Jurkat, Clone E6-1 (cell line): Measurements from ENCODE around the gene SPEF2.
A peak's percentile ranks its signal among the peaks of the same experiment; 100 is the strongest.

Experiments used
- DNase-seq: peaks from one replicate; pipeline ENCODE4 v3.0.0-alpha.2; 2011; ENCODE audit warnings: low read depth, low spot score
- H3K4me3 ChIP-seq: 2 replicates; pipeline ENCODE4 v1.5.1; 2011; ENCODE audit warnings: mild to moderate bottlenecking, low read length, control low read depth, moderate library complexity

Gene SPEF2

DNA sequence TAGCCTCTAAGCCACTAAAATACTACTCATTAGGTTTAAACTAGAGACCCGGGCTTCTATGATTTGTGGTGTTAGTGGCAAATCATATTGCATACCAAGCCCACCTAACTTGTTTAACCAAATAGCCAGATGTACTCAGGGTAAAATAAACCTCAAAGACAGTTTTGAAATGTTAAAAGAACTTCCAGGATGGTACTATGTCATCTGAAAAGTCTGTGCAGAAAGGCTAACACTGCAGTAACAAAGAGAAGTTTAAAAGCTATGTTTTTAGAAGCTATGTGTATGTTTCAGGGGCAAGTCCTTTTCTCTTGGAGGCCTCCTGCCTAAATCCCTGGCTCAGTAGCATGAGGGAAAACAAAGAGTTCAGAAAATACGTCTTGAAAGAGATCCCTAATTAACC lies 154.2 kb downstream of the SPEF2 start:
- no peak overlapping the region for H3K4me3 ChIP-seq
- no peak for DNase-seq

DNA sequence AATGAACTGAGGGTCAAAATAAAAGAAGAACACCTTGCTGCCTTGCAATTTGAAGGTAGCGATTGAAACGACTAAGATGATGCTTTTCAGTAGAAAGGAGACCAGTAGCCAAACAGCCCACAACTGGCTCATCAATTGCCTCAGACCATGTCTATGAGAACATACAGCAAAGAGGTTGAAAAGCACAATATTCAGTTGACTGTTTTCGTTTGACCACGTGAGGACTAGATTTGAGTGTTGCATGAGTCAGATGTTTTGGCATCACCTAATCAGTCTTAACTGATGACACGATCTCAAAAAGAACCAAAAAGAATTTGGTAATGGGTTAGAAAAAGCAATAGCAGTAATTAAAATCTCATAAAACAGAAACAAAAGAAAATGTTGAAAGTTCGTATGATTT lies 156.3 kb downstream of the SPEF2 start:
- H3K4me3 ChIP-seq: no peak overlapping the region

DNA sequence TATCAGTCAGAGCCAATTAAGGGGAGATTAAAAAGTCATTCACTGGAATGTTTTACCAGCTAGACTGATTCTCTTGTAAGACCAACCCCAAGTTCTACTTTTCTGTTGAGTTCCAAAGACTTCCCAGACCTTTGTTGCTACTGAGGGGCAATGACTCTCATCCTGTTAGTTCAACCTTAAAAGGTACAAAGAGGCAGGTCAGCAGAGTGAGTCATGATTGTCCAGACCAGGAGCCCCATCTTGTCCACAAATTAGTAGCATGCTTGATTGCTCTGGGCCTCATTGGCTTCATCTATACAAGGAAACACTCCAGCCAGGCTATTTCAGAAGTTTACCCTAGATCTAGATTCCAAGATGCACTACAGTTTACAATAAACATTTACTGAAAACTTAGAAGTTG lies 159.1 kb downstream of the SPEF2 start:
- no peak overlapping the region for H3K4me3 ChIP-seq
- no peak for DNase-seq

More for the DNA sequence above, 156.3 kb downstream of the SPEF2 start:
- no peak for DNase-seq

DNA sequence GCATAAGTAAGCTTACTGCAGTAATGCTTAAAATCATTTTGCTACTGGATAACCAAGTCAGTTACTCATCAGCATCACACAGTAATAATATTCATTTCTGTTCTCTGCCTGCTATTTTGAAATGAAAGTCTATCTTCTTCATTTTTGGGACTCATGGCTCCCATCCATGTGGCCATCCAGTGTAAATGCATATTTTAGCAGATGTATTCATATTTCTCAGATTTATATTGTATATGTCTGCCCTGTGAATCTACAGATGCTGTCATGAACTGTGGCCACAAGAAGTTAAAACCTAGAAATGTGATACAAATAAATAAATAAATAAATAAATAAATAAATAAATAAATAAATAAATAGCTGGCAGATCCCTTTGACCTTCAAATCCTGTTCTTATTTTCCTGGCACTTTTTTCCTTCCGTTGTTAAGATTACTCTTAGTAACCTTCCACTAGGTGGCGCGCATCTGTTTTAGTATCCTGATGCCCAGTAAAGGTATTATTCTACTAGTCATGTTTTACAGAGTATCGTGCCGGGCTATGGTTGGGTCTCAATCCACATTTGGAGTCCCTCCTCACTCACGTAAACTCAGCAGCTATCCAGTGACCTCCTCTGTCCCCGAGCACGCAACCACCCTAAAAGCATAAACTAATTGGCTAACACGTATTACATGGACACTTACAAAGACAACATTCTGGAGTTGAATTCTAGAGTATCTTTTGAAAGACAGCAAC lies 159.9 kb downstream of the SPEF2 start:
- no peak overlapping the region for H3K4me3 ChIP-seq
- DNase-seq: peak; percentile 82

DNA sequence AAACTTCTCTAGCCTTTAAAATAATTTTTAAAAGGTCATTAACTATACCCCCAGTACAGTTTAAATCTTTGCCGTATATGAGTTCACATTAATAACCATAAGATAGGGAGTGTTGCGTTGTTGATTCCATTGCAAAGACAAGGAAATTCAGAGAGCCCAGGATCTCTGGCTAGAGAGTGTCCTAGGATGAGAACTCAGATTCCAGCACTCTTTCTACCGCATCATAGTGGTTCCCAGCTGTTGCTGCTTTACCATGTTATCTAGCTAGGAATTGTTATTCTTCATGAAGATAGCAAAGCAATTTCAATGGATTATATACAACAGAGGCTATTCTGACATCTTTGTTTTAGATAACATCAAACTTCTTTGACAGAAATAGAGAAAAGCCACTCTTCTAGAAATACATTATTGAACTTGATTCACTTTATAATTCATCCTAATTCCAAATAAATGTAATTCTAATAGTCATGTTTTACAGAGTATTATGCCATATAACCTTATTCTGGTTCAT lies 160.7 kb downstream of the SPEF2 start:
- no peak overlapping the region for H3K4me3 ChIP-seq
- DNase-seq: no peak

DNA sequence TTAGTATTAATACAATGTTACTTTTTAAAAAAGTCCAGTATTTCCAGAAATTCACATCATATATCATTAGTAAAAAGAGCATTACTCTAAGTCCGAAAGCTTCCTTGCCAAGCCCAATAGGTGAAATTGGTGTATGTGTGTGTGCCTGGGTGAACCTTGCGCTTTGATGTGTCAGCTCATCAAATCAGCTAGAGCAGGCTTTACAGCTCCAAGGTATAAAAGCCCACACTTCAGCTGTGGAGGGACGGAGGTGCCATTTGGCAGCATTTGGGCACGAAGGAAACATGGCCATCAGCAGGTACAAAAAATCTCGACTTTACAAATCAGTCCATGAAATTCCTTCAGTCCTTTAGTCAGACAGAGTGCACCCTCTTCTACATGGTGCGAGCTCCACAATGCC lies 162.6 kb downstream of the SPEF2 start:
- no peak overlapping the region for H3K4me3 ChIP-seq
- DNase-seq: no peak

DNA sequence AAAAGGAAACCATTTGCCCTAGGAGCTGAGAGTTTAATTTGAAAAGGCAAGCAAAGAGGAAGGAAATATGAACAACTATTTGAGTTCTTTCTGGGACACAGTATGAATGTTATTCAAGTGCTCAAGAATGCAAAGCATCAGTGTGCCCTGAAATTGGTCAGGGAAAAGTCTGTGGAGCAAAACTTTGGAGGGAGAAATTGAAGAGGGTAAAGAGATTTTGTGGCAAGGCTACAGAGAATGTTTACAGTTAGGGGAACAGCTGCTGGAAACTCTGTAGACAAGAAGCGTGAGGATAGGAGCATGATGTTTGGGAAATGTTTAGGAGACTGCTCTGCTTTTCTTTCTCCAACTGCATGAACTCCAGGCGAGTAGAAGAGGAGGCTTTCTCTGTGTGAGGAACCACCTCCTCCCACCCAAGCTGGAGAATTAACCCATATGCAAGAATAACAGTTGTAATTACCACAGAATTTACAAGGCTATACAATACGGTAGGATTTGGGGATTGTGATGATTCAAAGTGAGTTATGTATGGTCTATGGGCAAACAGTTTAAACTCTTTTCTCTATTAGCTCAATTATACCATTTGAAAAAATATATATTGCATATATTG lies 163.6 kb downstream of the SPEF2 start:
- no peak overlapping the region for H3K4me3 ChIP-seq
- DNase-seq: no peak

DNA sequence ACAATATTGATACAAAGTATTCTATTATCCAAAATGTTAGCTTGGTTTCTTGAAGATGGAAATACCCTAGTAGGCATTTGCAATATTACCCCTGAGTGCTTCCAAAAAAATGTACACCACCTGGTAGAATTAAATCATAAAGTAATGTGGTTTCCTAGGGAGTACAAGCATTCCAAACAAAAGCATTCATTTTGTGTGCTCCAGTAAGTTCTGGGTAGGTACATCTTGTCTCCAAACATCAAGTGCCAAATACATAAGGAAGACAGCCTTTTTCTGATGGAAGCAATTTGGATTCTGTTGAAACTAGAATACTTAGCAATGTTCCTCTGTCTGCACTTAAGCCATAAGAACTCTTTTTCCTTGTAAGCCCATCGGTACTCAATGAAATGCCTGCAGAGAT lies 165.9 kb downstream of the SPEF2 start:
- DNase-seq: no peak
- no peak overlapping the region for H3K4me3 ChIP-seq

DNA sequence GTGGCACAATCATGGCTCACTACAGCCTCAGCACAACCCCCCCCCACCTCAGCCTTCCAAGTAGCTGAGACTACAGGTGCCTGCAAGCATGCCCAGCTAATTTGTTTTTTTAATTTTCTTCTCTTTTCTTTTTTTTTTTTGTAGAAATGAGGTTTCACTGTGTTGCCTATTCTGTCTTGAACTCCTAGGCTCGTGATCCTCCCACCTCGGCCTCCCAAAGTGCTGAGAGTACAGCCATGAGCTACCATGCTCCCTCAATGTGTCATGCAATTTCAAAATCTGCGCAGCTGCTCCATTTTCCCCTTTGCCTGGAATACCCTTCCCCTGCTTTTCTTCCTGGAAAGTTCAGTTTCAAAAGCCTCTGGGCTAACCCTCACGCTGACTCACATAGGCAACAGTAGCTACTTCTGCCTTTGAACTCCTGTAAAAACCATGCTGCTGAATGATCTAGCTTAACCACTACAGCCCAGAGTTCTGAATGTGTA lies 168.0 kb downstream of the SPEF2 start:
- no peak for DNase-seq

DNA sequence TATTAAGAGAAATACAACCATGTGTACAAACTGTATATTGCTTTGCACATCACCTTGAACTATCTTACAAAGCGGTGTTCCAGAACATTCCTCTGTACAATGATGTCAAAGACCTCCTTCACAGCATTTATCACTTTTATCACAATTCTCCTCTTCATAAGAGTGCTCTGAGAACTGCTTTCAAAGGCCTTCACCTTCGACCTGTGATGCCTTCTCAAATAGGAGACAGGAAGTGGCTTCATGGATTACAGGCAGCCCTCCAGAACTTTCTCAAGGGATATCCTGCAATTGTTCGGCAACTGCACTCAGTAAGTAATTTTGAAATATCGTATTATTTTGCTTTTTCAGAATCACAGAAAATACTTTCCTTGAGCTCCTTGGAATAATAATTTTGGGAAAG lies 171.1 kb downstream of the SPEF2 start:
- DNase-seq: no peak
- H3K4me3 ChIP-seq: no peak overlapping the region

More for the DNA sequence above, 168.0 kb downstream of the SPEF2 start:
- no peak overlapping the region for H3K4me3 ChIP-seq

DNA sequence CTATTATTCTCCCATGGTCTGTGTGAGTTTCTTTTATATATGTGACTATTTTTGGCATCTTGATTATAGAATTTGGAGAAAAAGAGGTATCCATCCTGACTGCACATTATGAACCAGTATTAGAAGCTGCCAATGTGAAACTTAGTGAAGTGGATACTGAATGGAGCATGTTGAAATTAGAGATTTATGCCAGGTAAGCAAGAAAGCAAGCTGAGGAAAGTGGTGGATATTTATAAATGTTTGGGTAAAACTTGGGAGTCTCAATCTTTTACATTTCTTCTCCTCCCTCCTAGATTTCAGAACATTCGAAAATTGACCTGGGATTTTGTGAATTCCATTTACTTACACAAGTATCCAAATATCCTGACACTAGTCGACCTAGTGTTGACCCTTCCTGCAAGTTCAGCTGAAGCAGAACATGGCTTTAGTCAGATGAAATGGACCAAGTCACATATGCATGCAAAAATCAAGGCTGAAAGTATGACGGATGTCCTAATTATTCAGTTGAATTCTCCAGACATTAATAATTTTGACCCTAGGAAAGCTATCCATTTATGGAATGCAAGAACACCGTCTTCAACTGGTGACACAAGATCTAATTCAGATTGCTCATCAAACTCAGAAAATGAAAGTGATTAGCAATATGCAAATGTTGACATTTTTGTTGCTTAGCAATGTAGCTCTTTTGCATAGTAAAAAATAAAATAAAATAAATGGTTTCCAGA lies 172.2 kb downstream of the SPEF2 start:
- DNase-seq: no peak
- no peak overlapping the region for H3K4me3 ChIP-seq

DNA sequence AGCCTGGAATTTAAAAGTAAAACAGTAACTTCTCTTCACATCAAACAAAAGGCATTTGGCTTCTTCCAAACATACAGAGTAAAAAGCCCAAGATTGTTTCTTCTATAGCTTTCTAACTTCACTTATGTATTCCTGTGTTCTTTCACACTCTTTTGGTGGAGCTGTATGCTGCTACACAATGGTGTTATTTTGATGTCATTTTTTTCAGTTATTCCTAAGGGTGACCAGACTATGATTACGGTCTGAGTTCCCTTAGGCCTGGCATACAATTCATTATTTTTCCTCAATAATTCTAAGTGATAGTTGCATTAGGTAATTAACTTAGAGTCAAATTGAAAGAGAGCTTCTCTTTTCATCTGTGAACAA lies 172.8 kb downstream of the SPEF2 start:
- DNase-seq: no peak
- H3K4me3 ChIP-seq: no peak overlapping the region

DNA sequence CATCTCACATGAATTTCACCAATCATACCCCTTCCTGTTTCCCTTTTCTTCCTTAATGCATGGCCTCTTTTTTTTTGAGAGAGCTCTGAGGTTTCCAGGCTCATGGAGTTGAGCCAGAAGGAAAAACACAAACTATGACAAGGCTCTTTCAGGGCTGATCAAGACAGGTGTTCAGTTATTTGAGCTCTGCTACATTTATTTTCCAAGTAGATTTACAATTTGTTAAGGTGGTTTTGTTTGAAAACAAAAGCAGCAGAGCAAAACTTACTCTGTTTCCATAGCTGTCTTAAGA lies 176.6 kb downstream of the SPEF2 start:
- H3K4me3 ChIP-seq: no peak overlapping the region
- no peak for DNase-seq

DNA sequence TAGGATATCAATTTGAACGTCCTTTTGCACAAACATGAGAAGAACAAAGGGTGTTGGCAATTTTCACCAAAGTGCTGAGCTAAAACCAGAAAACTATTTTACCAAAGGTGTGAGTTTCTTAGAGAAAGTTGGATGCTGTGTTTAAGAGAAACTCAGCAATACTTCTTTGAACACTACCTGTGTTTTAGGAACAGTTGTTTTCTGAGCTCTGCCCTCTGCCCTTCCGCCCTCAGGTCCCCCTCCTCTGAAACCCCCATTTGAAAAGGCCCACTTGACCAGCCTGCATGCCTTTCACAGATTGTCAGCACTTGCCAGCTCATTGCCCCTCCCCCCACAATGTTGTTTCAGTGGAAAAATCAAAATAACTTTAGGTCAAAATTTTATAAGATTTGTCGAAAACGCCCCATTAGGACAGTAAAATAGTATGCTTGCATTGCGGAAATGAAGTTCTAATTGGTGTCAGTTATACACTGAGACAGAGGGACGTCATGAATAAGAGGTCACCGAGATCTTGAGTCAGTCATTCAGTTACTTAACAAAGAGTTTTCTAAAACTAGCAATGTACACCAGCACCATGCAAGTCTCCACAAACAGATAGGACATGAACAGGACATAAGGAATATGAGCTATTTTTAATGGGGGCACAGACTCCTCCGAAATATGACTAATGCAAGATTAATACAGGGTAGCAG lies 177.2 kb downstream of the SPEF2 start:
- DNase-seq: no peak
- no peak overlapping the region for H3K4me3 ChIP-seq

DNA sequence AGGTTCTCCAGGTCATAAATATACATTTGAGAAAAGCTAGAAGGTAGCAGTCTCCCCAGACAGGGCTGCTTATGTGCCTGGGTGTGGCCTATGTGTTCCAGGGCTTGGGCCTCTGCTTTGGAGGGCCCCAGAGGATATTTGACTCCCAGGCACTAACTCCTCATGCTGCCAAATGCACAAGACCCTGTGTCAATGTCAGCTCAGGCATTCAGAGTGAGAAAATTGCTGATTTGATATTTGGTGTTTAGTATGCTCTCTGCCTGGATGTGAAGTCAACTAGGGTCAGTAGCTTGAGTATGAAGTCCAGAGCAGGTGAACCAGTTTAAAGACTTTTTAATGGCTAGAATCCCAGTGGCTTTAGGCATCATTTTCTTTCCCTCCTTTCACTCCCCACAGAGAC lies 181.5 kb downstream of the SPEF2 start:
- H3K4me3 ChIP-seq: no peak overlapping the region
- no peak for DNase-seq

DNA sequence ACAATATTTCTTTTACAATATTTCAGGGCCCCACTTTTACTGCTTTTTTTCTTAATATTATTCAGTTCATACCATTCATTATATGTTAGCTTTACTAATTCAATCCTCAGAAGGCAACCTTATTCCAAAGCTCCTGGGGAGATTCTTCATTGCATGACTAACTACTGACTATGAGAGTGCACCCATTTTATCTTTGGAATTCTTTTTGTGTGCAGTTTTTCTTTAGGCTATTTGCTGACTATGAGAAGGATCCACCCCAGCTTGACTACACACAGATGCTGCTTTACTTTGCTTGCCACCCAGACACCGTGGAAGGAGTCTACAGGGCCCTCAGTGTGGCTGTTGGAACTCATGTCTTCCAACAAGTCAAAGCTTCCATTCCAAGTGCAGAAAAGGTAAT lies 182.1 kb downstream of the SPEF2 start:
- no peak for DNase-seq
- H3K4me3 ChIP-seq: no peak overlapping the region

DNA sequence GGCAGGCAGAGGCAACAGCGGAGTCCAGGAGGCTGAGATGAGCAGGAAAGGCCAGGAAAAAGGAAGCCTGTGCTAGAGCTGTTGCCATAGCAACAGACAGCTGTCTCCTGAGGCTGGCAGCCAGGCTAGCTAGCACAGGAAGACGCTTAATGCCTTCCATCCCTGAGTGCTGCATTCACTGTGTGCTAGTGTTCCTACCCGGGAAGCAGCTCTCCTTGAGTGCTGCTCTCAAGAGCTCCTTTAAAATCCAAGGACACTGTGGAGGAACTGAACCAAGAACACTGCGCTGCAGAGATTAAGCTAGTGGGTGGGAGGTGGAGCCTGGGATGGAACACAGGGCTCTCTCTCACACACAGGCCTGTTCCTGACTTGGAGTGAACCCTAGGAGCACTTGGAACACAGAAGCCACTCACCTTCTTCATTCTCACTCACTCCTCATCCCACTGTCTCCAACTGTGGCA lies 185.6 kb downstream of the SPEF2 start:
- H3K4me3 ChIP-seq: no peak overlapping the region
- DNase-seq: peak; percentile 58

DNA sequence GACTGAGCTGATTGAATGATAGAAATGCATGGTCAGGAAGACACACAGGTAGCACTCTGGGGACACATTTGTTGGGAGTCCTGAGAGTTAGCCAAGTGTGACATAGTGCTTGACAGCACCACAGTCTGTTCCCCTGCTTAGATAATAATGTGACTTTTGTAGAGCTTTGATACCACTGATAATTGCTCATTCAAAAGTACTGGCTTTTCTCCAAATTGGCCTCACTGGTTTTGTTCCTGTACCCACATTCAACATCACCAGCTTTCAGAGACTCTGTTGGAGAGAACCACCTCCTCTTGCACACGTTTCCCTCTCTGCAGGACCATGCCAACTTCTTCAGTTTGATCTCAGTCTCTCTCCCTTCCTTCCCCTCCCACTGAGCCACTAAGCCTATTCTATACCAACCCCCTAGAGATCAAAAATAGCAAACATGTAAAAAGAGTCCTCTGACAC lies 186.6 kb downstream of the SPEF2 start:
- DNase-seq: no peak
- no peak overlapping the region for H3K4me3 ChIP-seq

DNA sequence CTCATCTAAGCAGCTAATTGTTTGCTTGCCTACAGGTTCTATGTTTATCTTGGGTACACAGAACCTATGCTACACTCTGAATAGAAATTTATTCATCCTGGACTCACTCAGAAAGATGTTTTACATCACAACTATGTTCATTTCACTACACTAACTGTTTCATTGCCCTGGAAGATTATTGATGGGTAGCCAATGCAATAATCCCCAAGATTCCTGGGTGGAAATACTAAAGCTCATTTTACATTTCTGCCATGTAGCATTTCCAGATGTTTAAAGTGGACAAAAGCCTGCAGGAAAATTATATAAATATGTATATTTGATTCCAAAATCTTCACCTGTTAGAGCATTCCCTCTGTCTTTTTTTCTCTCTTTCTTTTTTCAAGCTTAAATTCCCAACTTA lies 187.2 kb downstream of the SPEF2 start:
- H3K4me3 ChIP-seq: no peak overlapping the region
- no peak for DNase-seq

DNA sequence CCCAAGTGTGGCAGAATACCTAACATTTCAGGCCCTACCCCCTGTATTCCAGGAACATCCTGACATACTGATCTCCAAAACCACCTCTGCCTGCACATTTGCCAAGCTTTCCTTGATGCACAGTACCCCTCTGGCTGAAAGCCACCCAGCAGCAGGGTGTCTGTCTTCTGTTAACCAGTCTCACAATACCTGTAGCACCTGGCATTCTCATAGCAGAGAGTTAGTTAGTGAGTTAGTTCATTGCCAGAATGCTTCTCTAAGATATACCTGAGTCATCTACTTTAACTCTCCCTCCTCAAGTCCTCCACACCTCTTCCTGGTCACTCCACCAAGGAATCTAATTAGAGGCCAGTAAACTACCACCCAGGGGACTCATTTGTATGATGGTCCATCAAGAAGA lies 192.9 kb downstream of the SPEF2 start:
- DNase-seq: no peak

More for the DNA sequence above, 192.9 kb downstream of the SPEF2 start:
- H3K4me3 ChIP-seq: no peak overlapping the region
